HG03354 (cell line): ENCODE data around the gene PPP1R7.

Source experiments
- ATAC-seq: cut with Tn5 transposase; IDR thresholded peaks from one replicate; pipeline ENCODE4 v1.9.1; 2021; ENCODE audit warnings: mild to moderate bottlenecking; ENCODE audit not compliant: unreplicated experiment, poor library complexity, severe bottlenecking

The PPP1R7 gene

GRCh38 chr2:241157841-241158545 is 7.7 kb downstream of the PPP1R7 start:
- ATAC-seq, result no peak

GRCh38 chr2:241158546-241158900 is 8.3 kb downstream of the PPP1R7 start:
- ATAC-seq, result no peak

- no peak for ATAC-seq
Measured at GRCh38 chr2:241159116-241159515, 8.8 kb downstream of the PPP1R7 start.

- ATAC-seq, result no peak
Measured at GRCh38 chr2:241160318-241160717, 10.1 kb downstream of the PPP1R7 start.

- no peak for ATAC-seq
Measured at GRCh38 chr2:241161646-241162281, 11.5 kb downstream of the PPP1R7 start.

- ATAC-seq, result no peak
Measured at GRCh38 chr2:241163601-241164118, 13.4 kb downstream of the PPP1R7 start.

GRCh38 chr2:241168366-241168765 is 18.1 kb downstream of the PPP1R7 start:
- no peak for ATAC-seq

GRCh38 chr2:241173557-241173956 is 23.3 kb downstream of the PPP1R7 start:
- no peak for ATAC-seq

GRCh38 chr2:241177526-241178334 is 27.5 kb downstream of the PPP1R7 start:
- no peak for ATAC-seq

- ATAC-seq, result no peak
Measured at GRCh38 chr2:241178961-241179360, 28.7 kb downstream of the PPP1R7 start.

- ATAC-seq, result no peak
Measured at GRCh38 chr2:241179899-241180298, 29.6 kb downstream of the PPP1R7 start.

GRCh38 chr2:241180495-241180894 is 30.2 kb downstream of the PPP1R7 start:
- no peak for ATAC-seq

- ATAC-seq, result no peak
Measured at GRCh38 chr2:241182126-241182525, 31.9 kb downstream of the PPP1R7 start.

- no peak for ATAC-seq
Measured at GRCh38 chr2:241182531-241183133, 32.4 kb downstream of the PPP1R7 start.

- ATAC-seq, result no peak
Measured at GRCh38 chr2:241183221-241183620, 33.0 kb downstream of the PPP1R7 start.

GRCh38 chr2:241184901-241185300 is 34.6 kb downstream of the PPP1R7 start:
- ATAC-seq, result no peak

GRCh38 chr2:241185961-241186360 is 35.7 kb downstream of the PPP1R7 start:
- no peak for ATAC-seq

- no peak for ATAC-seq
Measured at GRCh38 chr2:241187101-241187917, 37.0 kb downstream of the PPP1R7 start.

GRCh38 chr2:241187918-241188234 is 37.6 kb downstream of the PPP1R7 start:
- ATAC-seq, result no peak
